Endothelial cell of coronary artery (primary cell): Measurements from ENCODE around the gene GAK. TPM values are rescaled to one million over a fixed set of nuclear protein-coding genes. Genes with fewer than 3 reads are reported as not detected.

Source experiments
- total RNA-seq: library from RNA; depleted of rRNA; stranded (reverse); fragments of >200 nt; gene quantifications from 2 replicates; pipeline ENCODE4 v1.2.3, GENCODE V29; 2014

The GAK gene
- 53.4 and 58.9 TPM in 2 replicates for total RNA-seq

DNA sequence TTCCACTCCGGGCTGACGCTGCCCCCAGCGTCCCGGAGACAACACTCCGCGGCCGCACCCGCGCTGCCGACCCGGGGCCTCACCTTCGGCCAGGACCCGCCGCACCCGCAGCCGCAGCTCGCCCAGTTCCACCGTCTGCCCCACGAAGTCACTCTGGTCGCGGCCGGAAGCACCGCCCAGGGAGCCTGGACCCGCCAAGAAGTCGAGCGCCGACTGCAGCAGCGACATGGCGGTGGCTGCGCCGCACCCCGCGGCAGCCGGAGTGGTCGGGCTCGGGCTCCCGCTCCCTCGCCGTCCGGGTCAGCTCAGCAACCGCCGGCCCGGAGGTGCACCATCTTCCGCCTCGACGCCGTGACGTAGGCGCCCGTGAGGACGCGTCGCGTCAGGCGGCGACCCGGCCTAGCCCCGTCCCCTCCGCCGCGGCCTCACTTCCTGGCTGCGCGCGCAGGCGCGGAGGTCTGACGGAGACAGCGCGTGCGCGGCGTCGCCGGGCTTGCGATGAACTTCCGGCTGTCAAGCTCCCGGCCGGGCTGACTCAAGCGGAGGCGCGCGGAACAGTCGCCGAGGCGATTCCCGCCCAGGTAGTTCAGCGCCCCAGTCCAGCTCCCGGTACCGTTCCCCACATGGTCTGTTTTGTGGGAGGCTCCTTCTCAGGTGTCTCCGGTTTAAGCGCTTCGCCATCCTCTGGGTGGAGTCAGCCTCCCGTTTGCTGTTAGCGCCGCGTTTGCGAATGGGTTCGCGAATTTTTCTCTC, at the start of gene GAK, which contains the start of gene TMEM175:
Gene GAK, minus strand, starts transcription at position 357 of the 753 bp plus-strand sequence. Its CDS starts 129 bp downstream, at position 228.
Gene TMEM175, plus strand, starts transcription at position 501 of the 753 bp plus-strand sequence. CDS start 15,280 bp downstream, outside the sequence.

DNA sequence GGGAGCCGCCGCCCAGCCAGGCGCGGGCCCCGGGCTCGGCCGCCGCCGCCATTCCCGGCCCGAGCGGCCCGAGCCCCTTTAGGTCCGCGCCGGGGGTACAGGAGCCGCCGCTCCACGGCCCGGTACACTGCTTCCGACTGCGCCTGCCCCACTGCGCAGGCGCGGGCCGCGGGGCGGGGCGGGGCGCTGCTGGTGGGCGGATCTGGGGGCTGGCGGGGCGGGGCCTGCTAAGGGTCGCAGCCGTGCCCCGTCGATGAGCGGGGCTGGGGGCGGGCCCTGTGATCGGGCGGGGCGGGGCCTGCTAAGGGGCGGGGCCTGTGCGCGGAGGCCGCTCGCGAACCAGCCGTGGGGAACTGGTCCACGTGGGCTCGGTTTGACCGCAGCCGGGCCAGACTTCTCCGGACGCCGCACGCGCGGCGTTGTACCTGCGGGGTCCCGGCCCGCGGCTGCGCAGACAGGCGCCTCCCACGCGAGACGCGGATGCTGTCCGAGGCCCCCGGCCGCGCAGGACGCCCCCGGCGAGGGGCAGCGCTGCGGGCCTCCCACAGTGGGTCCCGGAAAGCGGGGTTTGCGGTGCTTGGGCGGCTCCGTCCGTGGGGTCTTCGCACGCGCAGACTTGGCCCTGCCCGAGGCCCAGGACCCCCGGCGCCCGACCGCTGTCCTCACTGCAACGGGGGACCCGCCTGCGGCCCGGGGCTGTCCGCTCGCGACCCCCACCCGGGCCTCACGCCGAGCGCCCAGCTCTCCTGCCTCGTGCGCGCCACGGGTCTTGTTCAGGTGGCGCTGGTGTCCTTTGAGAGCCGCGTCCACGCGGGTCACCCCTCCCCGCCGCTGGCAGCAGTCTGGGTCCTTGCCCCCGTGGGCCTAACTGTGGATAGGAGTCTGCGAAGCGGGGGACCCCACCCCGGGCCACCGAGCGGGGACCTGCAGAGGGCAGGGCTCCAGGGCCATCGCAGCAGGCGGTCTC, 41.6 kb upstream of the GAK start, which contains the start of gene DGKQ:
Gene DGKQ, minus strand, starts transcription at position 139 of the 967 bp plus-strand sequence. Its CDS starts 87 bp downstream, at position 52.

DNA sequence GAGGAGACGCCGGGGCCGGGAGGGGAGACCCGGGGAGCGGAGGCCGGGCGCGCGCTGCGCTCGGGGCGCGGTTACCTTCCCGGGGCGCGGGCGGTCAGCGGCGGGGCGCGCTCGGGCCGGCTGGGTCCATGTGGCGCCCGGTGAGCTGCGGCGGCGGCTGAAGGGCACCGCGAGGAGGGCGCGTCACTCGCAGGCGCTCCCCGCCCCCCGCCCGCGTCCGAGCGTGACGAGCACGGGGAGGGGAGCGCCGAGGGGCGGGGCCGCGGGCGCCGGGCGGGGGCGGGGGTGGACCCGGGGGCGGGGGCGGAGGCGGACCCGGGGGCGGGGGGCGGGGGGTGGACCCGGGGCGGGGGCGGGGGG, 106.2 kb downstream of the GAK start, which contains the start of gene CPLX1:
Gene CPLX1, minus strand, starts transcription at position 159 of the 360 bp plus-strand sequence. CDS start 1,607 bp downstream, outside the sequence.

Other genes with a start within 250 kb of the GAK start
- 1.7 and 3.3 TPM in 2 replicates for gene SLC49A3, start 243.2 kb downstream of the GAK start, total RNA-seq
- gene PCGF3, start 226.5 kb downstream of the GAK start, total RNA-seq = 46.2 and 60.5 TPM in 2 replicates
- 0.47 and 8.0 TPM in 2 replicates for gene CPLX1, start 106.2 kb downstream of the GAK start, total RNA-seq
- gene TMEM175, start 144 bp upstream of the GAK start, total RNA-seq = 8.0 and 8.4 TPM in 2 replicates
- 18.4 and 23.4 TPM in 2 replicates for gene DGKQ, start 41.3 kb upstream of the GAK start, total RNA-seq
- 10.1 and 13.6 TPM in 2 replicates for gene IDUA, start 54.7 kb upstream of the GAK start, total RNA-seq
- 0.09 TPM in 1 of 2 replicates, not detected in the other for gene SLC26A1, start 61.1 kb upstream of the GAK start, total RNA-seq
- 12.0 TPM in 2 replicates for gene FGFRL1, start 79.3 kb upstream of the GAK start, total RNA-seq
- gene RNF212, start 181.2 kb upstream of the GAK start, total RNA-seq = 0.09 and 0.63 TPM in 2 replicates
- 0.09 and 1.6 TPM in 2 replicates for gene SPON2, start 240.3 kb upstream of the GAK start, total RNA-seq